HG02970 (cell line): ENCODE measurements around the gene HOXD4.

Experiments
- ATAC-seq: cut with Tn5 transposase; IDR thresholded peaks from one replicate; pipeline ENCODE4 v1.9.1; 2021; ENCODE audit warnings: mild to moderate bottlenecking, moderate library complexity, moderate number of reproducible peaks; ENCODE audit not compliant: unreplicated experiment, low FRiP score

The HOXD4 gene

GRCh38 chr2:176112375-176113302 lies 38.7 kb upstream of the HOXD4 start:
- no peak for ATAC-seq

- no peak for ATAC-seq
Observed at GRCh38 chr2:176114120-176114929, 37.0 kb upstream of the HOXD4 start.

- ATAC-seq, result no peak
Observed at GRCh38 chr2:176114930-176115625, 36.3 kb upstream of the HOXD4 start.

- ATAC-seq, result no peak
Observed at GRCh38 chr2:176115883-176116813, 35.2 kb upstream of the HOXD4 start, which contains the start of gene HOXD10. HOXD10 (plus strand) TSS chr2:176116778; CDS start chr2:176116834, 56 bp downstream.

GRCh38 chr2:176117162-176117822 lies 34.1 kb upstream of the HOXD4 start:
- no peak for ATAC-seq

- ATAC-seq, result no peak
Observed at GRCh38 chr2:176117823-176118371, 33.5 kb upstream of the HOXD4 start.

- no peak for ATAC-seq
Observed at GRCh38 chr2:176118601-176119339, 32.6 kb upstream of the HOXD4 start.

GRCh38 chr2:176120364-176121189 lies 30.8 kb upstream of the HOXD4 start:
- no peak for ATAC-seq

- no peak for ATAC-seq
Observed at GRCh38 chr2:176121190-176122051, 29.9 kb upstream of the HOXD4 start.

- ATAC-seq, result no peak
Observed at GRCh38 chr2:176122052-176122682, 29.2 kb upstream of the HOXD4 start.

- no peak for ATAC-seq
Observed at GRCh38 chr2:176122683-176123410, 28.5 kb upstream of the HOXD4 start, which contains the start of gene HOXD9. HOXD9 (plus strand) TSS chr2:176122719; CDS start chr2:176122769, 50 bp downstream.

GRCh38 chr2:176123411-176124109 lies 27.8 kb upstream of the HOXD4 start:
- ATAC-seq, result no peak

- ATAC-seq, result no peak
Observed at GRCh38 chr2:176124110-176124946, 27.0 kb upstream of the HOXD4 start.
